ENCODE data around the gene INO80.

The INO80 gene

DNA sequence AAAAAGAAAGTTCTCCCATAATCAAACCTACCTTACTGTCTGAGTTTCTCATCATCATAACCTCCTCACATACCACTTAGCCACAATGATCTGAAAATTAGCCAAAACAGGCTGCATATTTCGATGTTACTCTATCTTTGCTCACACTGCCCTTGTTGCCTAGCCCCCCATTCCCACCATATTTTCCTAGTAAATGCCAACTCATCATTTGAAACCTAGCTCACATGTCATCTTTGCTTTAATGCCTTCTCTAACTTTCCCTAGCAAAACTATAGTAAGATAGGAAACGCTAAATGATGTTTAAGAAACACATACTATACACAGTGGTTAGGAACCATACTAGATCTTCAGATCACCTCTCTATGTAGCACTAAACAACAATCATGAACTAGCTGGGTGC lies 64.9 kb downstream of the INO80 start:
- no peak overlapping the region for H3K27ac ChIP-seq
- no peaks in the 10 kb centered on the region for H3K4me1 ChIP-seq (ENCODE audit: control insufficient read depth in 1 of 2, insufficient read depth in 1 of 2, low read depth in 1 of 2, low read length in 1 of 2)
- H3K36me3 ChIP-seq = peaks cover 94% of the 10 kb centered on the region
- H3K4me3 ChIP-seq (ENCODE audit: low read depth in 1 of 2, low read length in 1 of 2) = no peak overlapping the region
- H3K27me3 ChIP-seq = no peaks in the 10 kb centered on the region
- H3K9me3 ChIP-seq = no peaks in the 10 kb centered on the region
- TF ChIP-seq, protein P1, sequence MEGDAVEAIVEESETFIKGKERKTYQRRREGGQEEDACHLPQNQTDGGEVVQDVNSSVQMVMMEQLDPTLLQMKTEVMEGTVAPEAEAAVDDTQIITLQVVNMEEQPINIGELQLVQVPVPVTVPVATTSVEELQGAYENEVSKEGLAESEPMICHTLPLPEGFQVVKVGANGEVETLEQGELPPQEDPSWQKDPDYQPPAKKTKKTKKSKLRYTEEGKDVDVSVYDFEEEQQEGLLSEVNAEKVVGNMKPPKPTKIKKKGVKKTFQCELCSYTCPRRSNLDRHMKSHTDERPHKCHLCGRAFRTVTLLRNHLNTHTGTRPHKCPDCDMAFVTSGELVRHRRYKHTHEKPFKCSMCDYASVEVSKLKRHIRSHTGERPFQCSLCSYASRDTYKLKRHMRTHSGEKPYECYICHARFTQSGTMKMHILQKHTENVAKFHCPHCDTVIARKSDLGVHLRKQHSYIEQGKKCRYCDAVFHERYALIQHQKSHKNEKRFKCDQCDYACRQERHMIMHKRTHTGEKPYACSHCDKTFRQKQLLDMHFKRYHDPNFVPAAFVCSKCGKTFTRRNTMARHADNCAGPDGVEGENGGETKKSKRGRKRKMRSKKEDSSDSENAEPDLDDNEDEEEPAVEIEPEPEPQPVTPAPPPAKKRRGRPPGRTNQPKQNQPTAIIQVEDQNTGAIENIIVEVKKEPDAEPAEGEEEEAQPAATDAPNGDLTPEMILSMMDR (IDR thresholded peaks at IDR 0.05) = no peak

DNA sequence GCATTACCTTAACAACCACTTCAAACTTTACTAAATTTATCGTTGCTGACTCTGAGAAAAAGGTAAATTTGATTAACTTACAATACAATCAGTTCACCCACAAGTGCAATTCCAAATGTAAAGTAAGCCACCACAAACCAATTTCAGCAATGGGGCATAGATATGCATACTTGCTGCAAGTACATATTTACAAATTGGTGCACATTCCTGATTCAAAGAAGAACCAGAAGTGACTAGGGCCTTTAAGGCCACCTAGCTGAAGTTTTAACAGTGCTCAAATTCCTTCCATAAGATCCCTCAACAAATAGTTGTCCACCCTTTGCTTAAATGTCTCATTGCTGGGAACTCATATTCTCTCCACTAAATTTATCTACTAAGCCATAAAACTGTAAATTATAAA lies 67.2 kb downstream of the INO80 start:
- H3K4me3 ChIP-seq (ENCODE audit: low read depth in 1 of 2, low read length in 1 of 2) = no peak overlapping the region
- no peaks in the 10 kb centered on the region for H3K27me3 ChIP-seq
- peaks cover 91% of the 10 kb centered on the region for H3K36me3 ChIP-seq
- TF ChIP-seq, protein P1 (IDR thresholded peaks at IDR 0.05) = no peak
- H3K4me1 ChIP-seq (ENCODE audit: control insufficient read depth in 1 of 2, insufficient read depth in 1 of 2, low read depth in 1 of 2, low read length in 1 of 2) = no peaks in the 10 kb centered on the region
- H3K9me3 ChIP-seq = no peaks in the 10 kb centered on the region
- no peak overlapping the region for H3K27ac ChIP-seq

DNA sequence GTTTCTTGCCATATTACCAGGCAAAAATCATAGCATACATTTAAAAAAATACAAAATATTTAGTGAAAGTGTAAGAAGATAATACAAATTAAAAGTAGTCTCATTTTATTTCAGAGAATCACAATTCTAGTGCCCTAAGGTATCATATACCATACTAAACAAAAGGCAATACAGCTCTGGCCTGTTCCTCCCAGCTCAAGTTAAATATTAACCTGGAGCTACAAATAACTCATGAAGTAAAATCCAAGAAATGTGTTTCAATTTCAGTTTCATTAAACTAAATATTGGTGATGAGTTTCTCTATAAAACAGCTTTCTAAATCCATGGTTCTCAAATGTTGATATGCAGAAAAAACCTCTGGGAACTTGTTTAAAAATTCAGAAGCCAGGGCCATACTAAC lies 67.7 kb downstream of the INO80 start:
- peaks cover 91% of the 10 kb centered on the region for H3K36me3 ChIP-seq
- no peak overlapping the region for H3K4me3 ChIP-seq (ENCODE audit: low read depth in 1 of 2, low read length in 1 of 2)
- H3K27ac ChIP-seq = no peak overlapping the region
- H3K9me3 ChIP-seq = no peaks in the 10 kb centered on the region
- no peaks in the 10 kb centered on the region for H3K27me3 ChIP-seq
- TF ChIP-seq, protein P1 (IDR thresholded peaks at IDR 0.05) = no peak
- H3K4me1 ChIP-seq (ENCODE audit: control insufficient read depth in 1 of 2, insufficient read depth in 1 of 2, low read depth in 1 of 2, low read length in 1 of 2) = peaks cover 0 to under 1% of the 10 kb centered on the region in 2 experiments

DNA sequence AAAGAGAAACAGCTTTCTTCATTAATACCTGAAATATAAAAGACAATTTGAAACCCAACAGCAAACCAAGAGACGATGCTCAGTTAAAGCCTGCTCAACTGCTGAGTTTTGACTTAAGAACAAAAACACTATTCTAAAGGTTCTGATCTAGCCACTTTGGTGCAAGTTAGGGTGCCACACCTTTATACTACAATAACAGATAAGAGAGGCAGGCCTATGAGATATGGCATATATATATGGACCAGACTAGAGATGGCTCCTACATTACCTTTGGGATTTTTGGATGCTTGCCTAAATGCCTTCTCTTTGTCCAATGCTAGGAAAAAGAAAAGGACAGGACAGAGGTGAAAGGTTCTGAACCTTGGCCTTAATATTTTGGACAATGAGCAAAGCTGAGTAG lies 68.6 kb downstream of the INO80 start:
- H3K4me1 ChIP-seq (ENCODE audit: control insufficient read depth in 1 of 2, insufficient read depth in 1 of 2, low read depth in 1 of 2, low read length in 1 of 2) = peaks cover 0 to 3% of the 10 kb centered on the region in 2 experiments
- H3K27ac ChIP-seq = no peak overlapping the region
- TF ChIP-seq, protein P1 (IDR thresholded peaks at IDR 0.05) = no peak
- no peaks in the 10 kb centered on the region for H3K9me3 ChIP-seq
- H3K27me3 ChIP-seq = no peaks in the 10 kb centered on the region
- peaks cover 93% of the 10 kb centered on the region for H3K36me3 ChIP-seq
- H3K4me3 ChIP-seq (ENCODE audit: low read depth in 1 of 2, low read length in 1 of 2) = no peak overlapping the region

DNA sequence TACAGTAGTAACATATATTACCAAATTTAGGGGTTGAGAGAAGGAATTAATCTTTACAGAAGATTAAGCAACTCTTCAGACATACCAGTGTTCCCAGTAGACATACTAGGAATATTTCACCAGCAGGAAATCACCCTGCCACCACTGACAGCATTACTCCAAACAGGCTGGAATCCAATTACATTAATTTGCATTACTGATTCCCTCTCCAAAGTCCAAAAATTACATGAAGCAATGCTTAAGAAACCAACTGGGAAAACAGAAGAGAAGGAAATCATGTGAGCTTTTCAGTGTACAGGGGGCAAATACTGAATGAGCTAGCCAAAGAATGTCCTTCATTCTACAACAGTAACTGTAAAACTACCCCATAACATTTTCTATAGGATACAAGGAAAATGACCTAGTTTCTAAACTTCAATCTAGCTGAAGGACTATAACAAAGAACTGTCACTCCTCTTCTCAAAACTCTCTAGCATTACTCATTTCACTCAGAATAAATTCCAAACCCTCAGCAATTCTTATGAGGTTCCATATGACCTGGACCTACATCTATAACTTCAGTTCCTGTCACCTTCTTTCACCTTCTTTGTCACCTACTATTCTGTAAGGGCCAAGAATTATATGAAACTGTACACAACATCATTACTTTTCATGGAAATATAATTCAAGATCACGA lies 72.7 kb downstream of the INO80 start:
- H3K27ac ChIP-seq = no peak overlapping the region
- H3K36me3 ChIP-seq = peaks cover 80% of the 10 kb centered on the region

More for the DNA sequence above, 72.7 kb downstream of the INO80 start:
- Histone ChIP-seq H3K27me3 (no peaks in the 10 kb centered on the region), H3K9me3 (no peaks in the 10 kb centered on the region), H3K4me1 (ENCODE audit: control insufficient read depth in 1 of 2, insufficient read depth in 1 of 2, low read depth in 1 of 2, low read length in 1 of 2) (peaks cover 0 to 3% of the 10 kb centered on the region in 2 experiments), H3K4me3 (ENCODE audit: low read depth in 1 of 2, low read length in 1 of 2) (no peak overlapping the region)
- TF ChIP-seq, protein P1 (IDR thresholded peaks at IDR 0.05) = no peak
